ENCODE results near the gene XPO1.

Gene XPO1, protein sequence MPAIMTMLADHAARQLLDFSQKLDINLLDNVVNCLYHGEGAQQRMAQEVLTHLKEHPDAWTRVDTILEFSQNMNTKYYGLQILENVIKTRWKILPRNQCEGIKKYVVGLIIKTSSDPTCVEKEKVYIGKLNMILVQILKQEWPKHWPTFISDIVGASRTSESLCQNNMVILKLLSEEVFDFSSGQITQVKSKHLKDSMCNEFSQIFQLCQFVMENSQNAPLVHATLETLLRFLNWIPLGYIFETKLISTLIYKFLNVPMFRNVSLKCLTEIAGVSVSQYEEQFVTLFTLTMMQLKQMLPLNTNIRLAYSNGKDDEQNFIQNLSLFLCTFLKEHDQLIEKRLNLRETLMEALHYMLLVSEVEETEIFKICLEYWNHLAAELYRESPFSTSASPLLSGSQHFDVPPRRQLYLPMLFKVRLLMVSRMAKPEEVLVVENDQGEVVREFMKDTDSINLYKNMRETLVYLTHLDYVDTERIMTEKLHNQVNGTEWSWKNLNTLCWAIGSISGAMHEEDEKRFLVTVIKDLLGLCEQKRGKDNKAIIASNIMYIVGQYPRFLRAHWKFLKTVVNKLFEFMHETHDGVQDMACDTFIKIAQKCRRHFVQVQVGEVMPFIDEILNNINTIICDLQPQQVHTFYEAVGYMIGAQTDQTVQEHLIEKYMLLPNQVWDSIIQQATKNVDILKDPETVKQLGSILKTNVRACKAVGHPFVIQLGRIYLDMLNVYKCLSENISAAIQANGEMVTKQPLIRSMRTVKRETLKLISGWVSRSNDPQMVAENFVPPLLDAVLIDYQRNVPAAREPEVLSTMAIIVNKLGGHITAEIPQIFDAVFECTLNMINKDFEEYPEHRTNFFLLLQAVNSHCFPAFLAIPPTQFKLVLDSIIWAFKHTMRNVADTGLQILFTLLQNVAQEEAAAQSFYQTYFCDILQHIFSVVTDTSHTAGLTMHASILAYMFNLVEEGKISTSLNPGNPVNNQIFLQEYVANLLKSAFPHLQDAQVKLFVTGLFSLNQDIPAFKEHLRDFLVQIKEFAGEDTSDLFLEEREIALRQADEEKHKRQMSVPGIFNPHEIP (N-terminal part only)

DNA sequence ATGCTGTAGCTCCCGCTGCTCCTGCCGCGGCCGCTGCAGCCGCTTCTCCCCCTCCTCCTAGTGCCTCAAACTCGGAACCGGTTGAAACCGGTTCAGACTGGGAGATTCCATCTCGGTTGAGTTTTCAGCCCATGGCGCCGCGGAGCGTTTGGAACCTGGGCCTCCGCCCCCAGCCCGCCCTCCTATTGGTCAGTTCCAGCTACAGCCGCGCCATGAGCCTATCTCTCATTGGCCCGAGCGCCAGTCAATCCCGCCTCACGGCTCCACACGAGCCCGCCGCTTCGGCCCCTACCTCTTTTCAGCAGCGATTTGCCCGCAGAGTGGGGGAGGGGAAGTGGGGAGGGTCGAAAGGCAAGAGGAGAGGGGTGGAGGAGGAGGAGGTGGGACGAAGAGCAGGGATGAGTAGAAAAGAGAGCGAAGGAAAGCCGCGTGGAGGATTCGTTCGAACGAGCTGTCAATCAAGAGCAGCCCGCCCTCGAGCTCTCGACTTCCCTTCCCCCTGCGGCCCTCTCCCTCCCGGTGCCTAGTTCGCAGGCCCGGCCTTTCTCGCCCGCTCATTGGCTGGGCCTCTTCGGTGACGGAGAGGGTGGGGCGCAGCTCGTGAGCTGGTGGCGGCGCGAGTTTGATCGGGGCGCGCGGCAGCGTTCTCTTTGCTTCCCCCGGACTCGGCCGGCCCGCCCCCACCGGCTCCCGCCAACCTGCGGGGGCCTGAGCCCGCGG is at the start of gene XPO1:
TSS of gene XPO1 (minus strand) at position 157 of the 720 bp plus-strand sequence. CDS start 4,459 bp downstream, outside the sequence.
- TF ChIP-seq GATA2 (IDR thresholded peaks at IDR 0.05; ENCODE audit: low read depth, low read length) (peak; percentile 84), GATA3 (IDR thresholded peaks at IDR 0.05; ENCODE audit: low read depth, low read length) (no peak)

DNA sequence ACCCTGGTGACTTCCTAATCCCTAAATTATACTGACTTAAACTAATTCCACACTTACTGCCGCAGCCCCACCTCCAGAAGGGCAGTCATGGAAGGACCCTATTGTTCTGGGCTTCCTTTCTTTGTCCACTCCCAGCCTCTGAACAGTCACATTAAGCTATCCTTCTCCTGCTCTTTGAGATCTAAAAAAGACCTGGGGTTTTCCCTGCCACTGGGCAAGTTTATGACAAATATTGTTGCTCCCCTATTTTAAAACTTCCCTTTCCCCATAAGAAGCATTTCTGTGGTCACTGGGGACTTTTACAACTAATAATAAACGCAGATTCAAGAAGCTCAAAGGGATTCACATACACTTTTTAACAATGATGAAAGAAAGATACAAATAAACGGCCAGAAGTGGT is 47.2 kb upstream of the XPO1 start:
- TF ChIP-seq GATA3 (IDR thresholded peaks at IDR 0.05; ENCODE audit: low read depth, low read length) (no peak), GATA2 (IDR thresholded peaks at IDR 0.05; ENCODE audit: low read depth, low read length) (no peak)

DNA sequence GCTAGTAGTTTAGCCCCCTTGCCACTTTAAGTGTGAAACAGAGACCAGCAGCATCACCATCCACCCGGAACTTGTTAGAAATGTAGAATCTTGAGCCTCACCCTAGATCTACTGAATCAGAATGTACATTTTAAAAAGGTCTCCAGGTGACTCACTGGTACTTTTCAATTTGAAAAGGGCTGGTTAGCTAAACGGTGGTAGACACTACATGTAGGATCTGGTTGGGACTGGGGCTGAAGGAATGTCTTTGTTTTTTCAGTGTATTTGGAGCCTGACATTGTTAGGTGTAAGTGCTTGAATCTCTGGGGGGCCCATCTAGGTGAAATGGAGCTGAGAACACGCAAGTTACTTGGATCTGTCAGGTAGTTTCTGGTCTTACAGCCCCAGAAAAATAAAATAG is 44.0 kb upstream of the XPO1 start:
- TF ChIP-seq GATA2 (IDR thresholded peaks at IDR 0.05; ENCODE audit: low read depth, low read length) (no peak), GATA3 (IDR thresholded peaks at IDR 0.05; ENCODE audit: low read depth, low read length) (no peak)

DNA sequence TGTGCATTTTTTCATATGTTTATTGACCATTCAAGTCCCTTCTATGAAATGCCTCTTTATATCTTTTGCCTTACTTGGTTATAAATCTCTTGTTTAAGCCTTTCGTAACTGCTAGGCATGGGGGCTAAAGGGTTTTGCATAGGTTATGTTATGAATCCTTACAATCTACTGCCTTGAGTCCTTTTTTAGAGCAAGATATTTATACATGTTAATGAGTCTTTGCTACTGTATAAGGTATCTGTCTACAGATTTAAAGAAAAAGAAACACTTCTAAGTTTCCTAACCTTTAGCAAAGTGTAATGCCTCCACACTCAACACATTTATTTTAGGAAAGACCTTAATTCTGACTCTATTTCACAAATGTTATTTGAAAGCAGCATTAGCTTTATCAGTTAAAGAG is 43.6 kb upstream of the XPO1 start:
- TF ChIP-seq GATA3 (IDR thresholded peaks at IDR 0.05; ENCODE audit: low read depth, low read length) (no peak), GATA2 (IDR thresholded peaks at IDR 0.05; ENCODE audit: low read depth, low read length) (no peak)

DNA sequence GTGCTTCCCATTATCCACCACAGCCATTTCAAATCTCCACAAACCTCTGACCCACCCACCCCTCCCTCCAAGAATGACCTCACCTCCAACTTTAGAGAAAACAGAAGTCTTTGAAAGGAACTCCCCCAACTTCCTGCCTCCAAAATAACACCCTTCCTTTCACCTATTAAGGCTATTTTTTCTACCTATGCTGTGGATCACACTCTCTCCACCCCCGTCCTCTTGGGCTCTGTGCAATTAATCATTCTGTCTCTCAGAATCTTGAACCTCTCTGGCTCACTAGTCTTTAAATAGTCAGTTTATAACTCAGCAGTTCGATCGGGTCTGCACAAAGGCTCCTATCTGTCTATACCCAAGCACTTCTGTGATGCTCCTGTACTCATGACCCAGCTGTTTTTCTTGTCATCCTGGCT is 37.3 kb upstream of the XPO1 start:
- TF ChIP-seq GATA2 (IDR thresholded peaks at IDR 0.05; ENCODE audit: low read depth, low read length) = no peak
- TF ChIP-seq GATA3 (IDR thresholded peaks at IDR 0.05; ENCODE audit: low read depth, low read length) = no peak

DNA sequence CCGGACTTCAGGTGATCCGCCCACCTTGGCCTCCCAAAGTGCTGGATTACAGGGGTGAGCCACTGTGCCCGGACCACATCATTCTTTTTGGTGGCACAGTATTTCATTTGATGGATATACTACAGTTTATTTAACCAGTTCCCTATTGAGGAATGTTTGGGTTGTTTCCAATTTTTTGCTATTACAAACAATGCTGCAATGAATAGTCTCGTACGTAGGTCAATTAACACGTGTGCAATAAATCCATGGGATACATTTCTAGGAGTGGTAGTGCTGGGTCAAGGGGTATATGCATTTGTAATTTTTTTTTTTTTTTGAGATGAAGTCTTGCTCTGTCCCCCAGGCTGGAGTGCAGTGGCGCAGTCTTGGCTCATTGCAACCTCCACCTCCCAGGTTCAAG is 28.4 kb upstream of the XPO1 start:
- TF ChIP-seq GATA3 (IDR thresholded peaks at IDR 0.05; ENCODE audit: low read depth, low read length) = no peak
- no peak for TF ChIP-seq GATA2 (IDR thresholded peaks at IDR 0.05; ENCODE audit: low read depth, low read length)

DNA sequence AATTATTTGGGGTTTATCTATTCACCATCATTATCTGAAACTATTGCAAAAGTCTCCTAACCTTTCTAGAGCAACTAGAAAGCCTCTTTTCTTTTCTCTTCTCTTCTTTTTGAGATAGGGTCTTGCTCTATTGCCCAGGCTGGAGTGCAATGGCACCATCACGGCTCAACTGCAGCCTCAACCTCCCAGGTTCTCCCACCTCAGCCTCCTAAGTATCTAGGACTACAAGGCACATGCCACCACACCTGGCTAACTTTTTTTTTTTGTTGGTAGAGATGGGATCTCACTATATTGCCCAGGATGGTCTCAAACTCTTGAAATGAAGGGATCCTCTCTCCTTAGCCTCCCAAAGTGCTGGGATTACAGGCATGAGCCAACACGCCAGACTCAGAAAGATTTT is 24.5 kb upstream of the XPO1 start:
- TF ChIP-seq GATA3 (IDR thresholded peaks at IDR 0.05; ENCODE audit: low read depth, low read length) (no peak), GATA2 (IDR thresholded peaks at IDR 0.05; ENCODE audit: low read depth, low read length) (no peak)

DNA sequence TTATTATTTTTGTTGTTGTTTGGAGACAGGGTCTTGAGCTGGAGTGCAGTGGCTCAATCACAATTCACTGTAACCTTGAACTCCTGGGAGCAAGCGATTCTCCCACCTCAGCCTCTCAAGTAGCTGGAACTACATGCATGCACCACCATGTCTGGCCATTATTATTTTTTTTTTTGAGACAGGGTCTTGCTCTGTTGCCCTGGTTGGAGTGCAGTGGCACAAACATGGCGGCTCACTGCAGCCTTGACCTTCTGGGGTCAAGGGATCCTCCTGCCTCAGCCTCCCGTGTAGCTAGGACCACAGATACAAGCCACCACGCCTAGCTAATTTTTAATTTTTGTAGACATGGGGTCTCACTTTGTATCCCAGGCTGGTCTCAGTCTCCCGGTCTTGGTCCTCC is 20.0 kb upstream of the XPO1 start:
- no peak for TF ChIP-seq GATA3 (IDR thresholded peaks at IDR 0.05; ENCODE audit: low read depth, low read length)
- no peak for TF ChIP-seq GATA2 (IDR thresholded peaks at IDR 0.05; ENCODE audit: low read depth, low read length)

DNA sequence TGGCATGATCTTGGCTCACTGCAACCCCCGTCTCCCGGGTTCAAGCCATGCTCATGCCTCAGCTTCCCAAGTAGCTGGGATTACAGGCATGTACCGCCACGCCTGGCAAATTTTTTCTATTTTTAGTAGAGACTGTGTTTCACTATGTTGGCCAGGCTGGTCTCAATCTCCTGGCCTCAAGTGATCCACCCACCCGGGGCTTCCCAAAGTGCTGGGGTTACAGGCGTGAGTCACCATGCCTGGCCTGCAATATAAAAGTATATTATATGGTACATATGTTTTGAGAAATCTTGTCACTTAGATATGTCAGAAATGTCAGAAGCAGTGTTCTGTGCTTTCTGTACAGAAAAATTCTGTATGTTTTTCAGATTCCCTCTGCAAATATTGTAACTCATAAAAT is 19.2 kb upstream of the XPO1 start:
- TF ChIP-seq GATA2 (IDR thresholded peaks at IDR 0.05; ENCODE audit: low read depth, low read length) = no peak
- no peak for TF ChIP-seq GATA3 (IDR thresholded peaks at IDR 0.05; ENCODE audit: low read depth, low read length)

DNA sequence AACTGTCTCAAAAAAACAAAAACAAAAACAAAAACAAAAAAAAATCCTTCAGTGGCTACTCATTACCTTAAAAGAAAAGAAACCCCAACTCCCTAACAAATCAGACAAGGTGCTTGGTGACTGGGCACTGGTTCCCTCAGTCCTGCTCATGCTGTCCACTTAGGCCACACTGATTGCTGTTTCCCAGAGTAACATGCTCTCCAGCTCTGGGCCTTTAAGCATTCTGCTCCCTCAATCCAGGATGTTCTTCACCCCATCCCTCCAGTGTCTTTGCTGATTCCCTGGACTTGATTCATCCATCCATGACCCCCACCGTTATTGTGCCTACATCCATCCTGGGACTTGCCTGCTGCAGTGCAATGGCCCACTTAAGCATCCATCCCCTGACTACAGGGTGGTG is 16.4 kb upstream of the XPO1 start:
- TF ChIP-seq GATA2 (IDR thresholded peaks at IDR 0.05; ENCODE audit: low read depth, low read length) (no peak), GATA3 (IDR thresholded peaks at IDR 0.05; ENCODE audit: low read depth, low read length) (no peak)

DNA sequence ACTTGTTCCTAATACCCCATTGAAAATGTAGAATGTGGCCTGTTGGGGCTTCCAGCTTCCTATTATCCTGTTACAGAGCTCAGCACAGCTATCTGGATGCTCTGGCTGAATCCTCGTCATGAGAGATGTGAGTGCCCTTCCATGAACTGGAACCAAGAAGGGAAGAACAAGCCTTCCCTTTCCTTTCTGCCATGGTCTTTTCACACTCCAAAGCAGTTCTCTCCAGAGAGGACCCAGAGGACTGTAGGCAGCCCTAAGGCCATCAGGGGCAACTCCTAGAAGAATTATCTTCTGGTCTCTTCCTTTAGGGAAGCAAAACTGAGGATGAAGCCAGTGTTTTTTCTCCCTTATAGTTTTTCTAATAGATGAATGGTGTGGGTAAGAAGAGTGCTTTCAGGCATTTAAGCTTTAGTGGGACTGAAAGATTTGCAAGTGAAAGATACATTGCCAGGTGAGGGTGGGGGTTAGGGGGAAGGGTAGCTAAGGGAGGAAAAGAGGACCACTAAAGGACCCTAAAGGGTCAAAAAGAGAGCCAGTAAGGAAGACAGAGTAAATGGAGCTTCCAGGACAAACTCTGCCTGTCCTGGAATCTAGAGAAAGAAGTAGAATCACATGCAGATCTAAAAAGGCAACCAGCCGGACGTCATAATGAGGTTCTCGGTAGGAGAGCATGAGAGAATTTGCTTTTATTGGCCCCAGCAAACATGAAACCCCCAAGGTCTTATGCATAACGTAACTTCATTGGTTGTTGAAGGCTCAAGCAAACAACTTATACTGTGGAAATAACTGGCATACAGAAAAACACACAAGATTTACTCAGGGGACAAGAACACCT is 12.4 kb upstream of the XPO1 start:
- TF ChIP-seq GATA3 (IDR thresholded peaks at IDR 0.05; ENCODE audit: low read depth, low read length) (no peak), GATA2 (IDR thresholded peaks at IDR 0.05; ENCODE audit: low read depth, low read length) (no peak)

DNA sequence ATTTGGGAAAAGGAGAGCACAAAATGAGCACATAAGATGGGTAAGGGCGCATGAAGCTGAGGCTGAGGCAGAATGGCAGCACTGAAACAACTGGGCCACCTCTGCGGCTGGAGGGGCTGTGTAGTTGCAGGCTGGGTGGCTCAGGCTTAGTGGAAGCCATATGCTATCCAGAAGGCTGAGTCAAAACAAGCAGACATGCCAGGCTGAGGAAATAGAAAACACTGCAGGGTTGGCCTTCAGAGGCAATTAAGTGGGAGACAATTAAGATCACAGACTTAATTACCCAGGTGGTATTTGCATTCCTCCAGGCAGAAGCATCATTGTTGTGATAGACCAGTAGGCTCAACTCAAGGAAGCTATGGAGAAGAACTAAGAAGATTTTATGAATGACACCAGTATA is 11.4 kb upstream of the XPO1 start:
- TF ChIP-seq GATA2 (IDR thresholded peaks at IDR 0.05; ENCODE audit: low read depth, low read length) (no peak), GATA3 (IDR thresholded peaks at IDR 0.05; ENCODE audit: low read depth, low read length) (no peak)

DNA sequence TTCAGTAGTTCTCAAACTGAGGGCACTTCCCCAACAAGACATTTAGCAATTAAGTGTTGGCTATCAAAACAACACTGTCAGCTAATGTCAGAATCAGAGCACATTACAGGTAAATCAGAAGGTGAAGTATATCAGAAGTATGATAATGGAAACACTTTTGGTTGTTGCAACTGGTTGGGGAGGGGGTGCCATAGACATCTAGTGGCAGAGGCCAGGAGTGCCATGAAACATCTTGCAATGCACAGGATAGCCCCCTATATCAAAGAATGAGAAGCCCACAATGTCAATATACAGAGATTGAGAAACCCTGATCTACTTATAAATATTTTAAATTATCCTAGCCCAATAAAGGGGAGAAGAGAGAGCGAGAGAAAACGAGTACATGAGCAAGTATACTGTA is 4.9 kb upstream of the XPO1 start:
- TF ChIP-seq GATA3 (IDR thresholded peaks at IDR 0.05; ENCODE audit: low read depth, low read length) (no peak), GATA2 (IDR thresholded peaks at IDR 0.05; ENCODE audit: low read depth, low read length) (no peak)
